Endothelial cell (in vitro differentiated cells): ENCODE data around the gene TK1. TPM values are rescaled to one million over a fixed set of nuclear protein-coding genes. Genes with fewer than 3 reads are reported as not detected.

Source experiments
- DNase-seq: peaks from one replicate; pipeline ENCODE4 v3.0.0; 2021; ENCODE audit warnings: low spot score
- H3K27ac Mint-ChIP-seq: one replicate; pipeline ENCODE4 v1.8.0; 2021; ENCODE audit warnings: mixed read lengths, inconsistent platforms; ENCODE audit not compliant: unreplicated experiment
- H3K27me3 Mint-ChIP-seq: one replicate; pipeline ENCODE4 v1.8.0; 2021; ENCODE audit warnings: mild to moderate bottlenecking, moderate library complexity, mixed read lengths, inconsistent platforms; ENCODE audit not compliant: unreplicated experiment
- H3K36me3 Mint-ChIP-seq: one replicate; pipeline ENCODE4 v1.8.0; 2021; ENCODE audit warnings: mild to moderate bottlenecking, low read depth, mixed read lengths, inconsistent platforms; ENCODE audit not compliant: unreplicated experiment
- H3K4me1 Mint-ChIP-seq: one replicate; pipeline ENCODE4 v1.8.0; 2021; ENCODE audit warnings: mild to moderate bottlenecking, mixed read lengths, inconsistent platforms; ENCODE audit not compliant: unreplicated experiment
- H3K4me3 Mint-ChIP-seq: one replicate; pipeline ENCODE4 v1.8.0; 2021; ENCODE audit warnings: mild to moderate bottlenecking, mixed read lengths, inconsistent platforms; ENCODE audit not compliant: unreplicated experiment
- H3K9me3 Mint-ChIP-seq: one replicate; pipeline ENCODE4 v1.8.0; 2021; ENCODE audit warnings: mixed read lengths, inconsistent platforms; ENCODE audit not compliant: unreplicated experiment
- total RNA-seq: library from RNA; stranded (reverse); fragmentation: NEBNext Ultra II Directional; extraction: Animal tissue kit (Norgen Biotek cat#: 25700); gene quantifications from one replicate; pipeline ENCODE4 v1.2.1, GENCODE V29; 2021; ENCODE audit not compliant: unreplicated experiment
- TF ChIP-seq, protein P1 (sequence below): fragments of 200-600 bp; sonication (generic); IDR thresholded peaks from one replicate; pipeline ENCODE4 v1.5.0; 2021; ENCODE audit warnings: antibody characterized with exemption; ENCODE audit not compliant: unreplicated experiment

The TK1 gene
- total RNA-seq, 1 donor from 2014 or later, result 23.8 TPM

DNA sequence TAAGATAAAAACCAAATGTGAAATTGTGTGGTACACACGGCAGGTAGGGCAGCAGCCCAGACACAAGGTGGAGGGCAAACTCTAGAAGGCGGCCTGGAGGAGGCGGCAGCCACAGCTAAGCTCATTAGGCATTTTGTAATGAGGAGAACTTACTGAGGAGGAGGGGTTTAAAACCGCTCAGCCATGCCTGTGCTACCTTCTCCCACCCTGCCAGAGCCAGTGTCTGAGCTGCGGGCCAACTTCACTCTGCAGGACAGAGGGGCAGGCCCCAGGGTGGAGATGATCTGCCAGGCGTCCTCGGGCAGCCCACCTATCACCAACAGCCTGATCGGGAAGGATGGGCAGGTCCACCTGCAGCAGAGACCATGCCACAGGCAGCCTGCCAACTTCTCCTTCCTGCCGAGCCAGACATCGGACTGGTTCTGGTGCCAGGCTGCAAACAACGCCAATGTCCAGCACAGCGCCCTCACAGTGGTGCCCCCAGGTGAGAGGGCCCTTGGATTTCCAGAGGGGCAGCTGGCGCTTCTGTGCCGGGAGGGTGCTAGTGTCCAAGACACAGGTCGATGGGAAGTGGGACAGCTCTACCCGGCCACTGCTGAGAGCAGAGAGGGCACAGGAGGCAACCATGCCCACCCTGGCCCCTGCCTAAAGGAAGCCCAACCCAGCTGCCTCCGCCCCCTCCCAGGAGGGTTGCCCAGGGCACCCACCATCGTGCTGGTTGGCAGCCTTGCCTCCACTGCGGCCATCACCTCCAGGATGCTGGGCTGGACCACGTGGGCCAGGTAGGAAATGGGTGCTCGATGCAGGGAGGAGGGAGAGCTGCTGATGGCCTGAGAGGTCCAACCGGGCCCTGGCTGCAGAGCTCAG lies 22.7 kb downstream of the TK1 start:
- Mint-ChIP-seq H3K36me3 (peaks cover 3% of the 10 kb centered on the region), H3K27ac (no peak overlapping the region), H3K9me3 (no peaks in the 10 kb centered on the region), H3K4me1 (no peaks in the 10 kb centered on the region), H3K27me3 (peaks cover 8% of the 10 kb centered on the region), H3K4me3 (no peak overlapping the region)
- no peak for DNase-seq
- TF ChIP-seq, protein P1, sequence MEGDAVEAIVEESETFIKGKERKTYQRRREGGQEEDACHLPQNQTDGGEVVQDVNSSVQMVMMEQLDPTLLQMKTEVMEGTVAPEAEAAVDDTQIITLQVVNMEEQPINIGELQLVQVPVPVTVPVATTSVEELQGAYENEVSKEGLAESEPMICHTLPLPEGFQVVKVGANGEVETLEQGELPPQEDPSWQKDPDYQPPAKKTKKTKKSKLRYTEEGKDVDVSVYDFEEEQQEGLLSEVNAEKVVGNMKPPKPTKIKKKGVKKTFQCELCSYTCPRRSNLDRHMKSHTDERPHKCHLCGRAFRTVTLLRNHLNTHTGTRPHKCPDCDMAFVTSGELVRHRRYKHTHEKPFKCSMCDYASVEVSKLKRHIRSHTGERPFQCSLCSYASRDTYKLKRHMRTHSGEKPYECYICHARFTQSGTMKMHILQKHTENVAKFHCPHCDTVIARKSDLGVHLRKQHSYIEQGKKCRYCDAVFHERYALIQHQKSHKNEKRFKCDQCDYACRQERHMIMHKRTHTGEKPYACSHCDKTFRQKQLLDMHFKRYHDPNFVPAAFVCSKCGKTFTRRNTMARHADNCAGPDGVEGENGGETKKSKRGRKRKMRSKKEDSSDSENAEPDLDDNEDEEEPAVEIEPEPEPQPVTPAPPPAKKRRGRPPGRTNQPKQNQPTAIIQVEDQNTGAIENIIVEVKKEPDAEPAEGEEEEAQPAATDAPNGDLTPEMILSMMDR, result no peak

DNA sequence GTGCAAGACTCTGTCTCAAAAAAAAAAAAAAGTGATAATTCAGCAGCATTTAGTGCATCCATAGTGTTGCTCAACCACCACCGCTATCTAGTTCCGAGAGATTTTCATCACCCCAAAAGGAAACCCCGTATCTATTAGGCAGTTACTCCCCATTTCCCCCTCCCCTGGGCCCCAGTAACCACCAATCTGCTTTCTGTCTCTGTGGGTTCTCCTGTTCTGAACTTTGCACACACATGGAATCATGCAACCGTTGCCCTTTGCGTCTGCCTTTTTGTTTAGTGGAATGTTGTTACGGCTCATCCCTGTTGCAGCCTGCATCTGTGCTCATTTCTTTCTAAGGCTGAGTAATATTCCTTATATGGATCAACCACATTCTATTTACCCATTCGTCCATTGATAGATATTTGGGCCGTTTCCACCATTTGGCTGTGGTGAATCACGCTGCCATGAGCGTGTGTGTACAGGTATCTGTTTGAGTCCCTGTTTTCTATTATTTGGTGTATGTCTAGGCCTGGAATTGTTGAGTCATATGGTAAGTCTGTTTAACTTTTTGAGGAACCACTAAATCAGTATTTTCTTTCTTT lies 27.2 kb downstream of the TK1 start:
- peaks cover 3% of the 10 kb centered on the region for H3K36me3 Mint-ChIP-seq
- no peak overlapping the region for H3K27ac Mint-ChIP-seq
- no peak for DNase-seq

DNA sequence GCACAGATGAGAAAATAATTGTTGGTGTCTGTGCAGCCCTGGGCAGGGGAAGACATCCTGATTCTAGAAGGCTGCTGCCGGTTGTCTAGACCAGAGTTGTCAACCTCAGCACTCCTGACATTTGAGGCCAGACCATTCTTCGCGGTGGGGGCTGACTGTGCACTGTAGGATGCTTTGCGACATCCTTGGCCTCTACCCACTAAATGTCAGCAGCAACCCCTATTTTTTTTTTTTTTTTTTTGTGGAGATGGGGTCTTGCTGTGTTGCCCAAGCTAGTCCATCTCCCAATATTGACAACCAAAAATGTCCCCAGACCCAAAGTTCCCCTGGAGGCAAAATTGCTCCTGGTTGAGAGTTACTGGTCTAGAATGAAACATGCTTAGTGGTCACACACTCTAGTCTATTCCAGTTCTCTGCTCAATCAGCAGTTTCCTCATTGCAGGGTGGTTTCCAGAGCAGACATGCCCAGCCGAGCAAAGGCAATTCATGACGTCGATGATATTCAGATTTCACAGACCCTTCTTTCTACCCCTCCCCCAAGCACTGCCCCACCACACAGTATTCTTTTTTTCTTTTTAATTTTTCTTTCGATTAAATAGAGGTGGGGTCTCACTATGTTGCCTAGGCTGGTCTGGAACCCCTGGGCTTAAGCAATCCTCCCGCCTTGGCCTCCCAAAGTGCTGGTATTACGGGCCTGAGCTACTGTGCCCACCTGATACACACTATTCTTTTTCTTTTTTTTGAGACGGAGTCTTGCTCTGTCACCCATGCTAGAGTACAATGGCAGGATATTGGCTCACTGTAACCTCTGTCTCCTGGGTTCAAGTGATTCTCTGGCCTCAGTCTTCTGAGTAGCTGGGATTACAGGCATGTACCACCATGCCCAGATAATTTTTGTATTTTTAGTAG lies 31.7 kb downstream of the TK1 start:
- TF ChIP-seq, protein P1, result no peak
- peaks cover 8% of the 10 kb centered on the region for H3K27me3 Mint-ChIP-seq
- peaks cover 20% of the 10 kb centered on the region for H3K4me1 Mint-ChIP-seq
- peaks cover 3% of the 10 kb centered on the region for H3K36me3 Mint-ChIP-seq
- H3K27ac Mint-ChIP-seq, result peak overlapping the region; percentile 74
- DNase-seq, result no peak
- no peaks in the 10 kb centered on the region for H3K9me3 Mint-ChIP-seq
- no peak overlapping the region for H3K4me3 Mint-ChIP-seq

More for the DNA sequence above, 27.2 kb downstream of the TK1 start:
- TF ChIP-seq, protein P1, result no peak
- H3K4me1 Mint-ChIP-seq, result peaks cover 7% of the 10 kb centered on the region
- no peak overlapping the region for H3K4me3 Mint-ChIP-seq
- H3K9me3 Mint-ChIP-seq, result no peaks in the 10 kb centered on the region
- H3K27me3 Mint-ChIP-seq, result peaks cover 6% of the 10 kb centered on the region

DNA sequence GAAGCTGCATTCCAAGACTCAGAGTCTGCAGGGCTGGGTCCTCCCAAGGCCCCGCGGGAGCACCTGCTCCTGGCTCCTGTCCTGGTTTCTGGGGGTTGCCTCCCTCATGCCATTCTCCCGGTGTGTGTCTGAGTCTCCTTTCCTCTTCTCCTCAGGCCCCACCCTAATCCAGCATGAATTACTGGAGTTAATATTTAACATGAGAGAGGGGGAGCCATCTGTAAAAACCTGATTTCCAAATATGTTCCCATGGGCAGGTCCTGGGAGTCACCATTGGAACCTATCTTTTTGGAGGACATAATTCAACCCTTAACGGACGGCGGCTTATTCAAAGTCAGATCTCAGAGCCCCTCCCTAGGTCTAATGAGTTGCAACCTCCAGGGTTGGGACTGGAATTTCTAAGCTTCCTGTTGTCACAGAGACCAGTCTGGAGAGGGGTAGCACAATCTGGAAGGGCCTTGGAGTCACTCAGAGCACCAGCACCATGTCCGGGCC lies 35.3 kb downstream of the TK1 start:
- Mint-ChIP-seq H3K36me3 (no peaks in the 10 kb centered on the region), H3K4me3 (no peak overlapping the region), H3K27ac (peak overlapping the region; percentile 97), H3K4me1 (peaks cover 27% of the 10 kb centered on the region), H3K9me3 (no peaks in the 10 kb centered on the region), H3K27me3 (peaks cover 8% of the 10 kb centered on the region)
- DNase-seq, result no peak
- TF ChIP-seq, protein P1, result no peak
